HL-60 (cell line): Measurements from ENCODE around the gene RYR3.

Experiments used
- CTCF ChIP-seq: IDR thresholded peaks from one replicate; pipeline ENCODE4 v1.5.1; 2011; ENCODE audit warnings: low read length, control low read depth, inconsistent platforms; ENCODE audit not compliant: insufficient read depth
- GABPA ChIP-seq: IDR thresholded peaks from 2 replicates; pipeline ENCODE4 v1.6.1; 2012; ENCODE audit warnings: low read depth

DNA sequence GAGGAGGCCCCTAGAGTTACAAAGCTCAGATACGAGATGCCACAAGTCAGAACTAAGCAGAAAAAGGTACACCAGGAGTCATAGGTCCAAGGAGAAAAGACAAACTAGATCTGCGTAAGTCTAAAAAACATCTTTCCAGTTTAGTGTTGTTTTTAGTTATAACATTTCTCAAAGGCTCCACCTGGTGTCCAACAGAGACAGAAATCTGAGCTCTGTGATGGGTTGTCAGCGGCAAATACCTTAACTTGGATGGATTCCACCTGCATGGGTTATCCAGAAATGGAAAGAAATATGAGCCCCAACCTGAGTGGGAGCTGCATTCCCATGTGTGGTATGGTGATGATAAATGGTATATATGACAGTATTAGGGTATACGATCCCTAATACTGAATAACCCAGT, 418.9 kb downstream of the RYR3 start:
- no peak for TF ChIP-seq CTCF
- TF ChIP-seq GABPA: no peak
